Stimulated activated naive CD8-positive, alpha-beta T cell treated with anti-CD3 and anti-CD28 coated beads, Interleukin-15, Interleukin-2, amounts not matched to agents 100 U/mL and 50 U/mL, for 24 hours (primary cell): ENCODE measurements around the gene RTN4RL1.

ENCODE experiments used
- ATAC-seq: fragments of 150-1000 bp; cut with Tn5 transposase; one replicate; pipeline ENCODE4 v1.10.0; 2021
- DNase-seq: peaks from one replicate; pipeline ENCODE4 v3.0.0; 2021

Gene RTN4RL1

GRCh38 chr17:1947743-1948516 lies 77.2 kb downstream of the RTN4RL1 start:
- no peak for DNase-seq
- ATAC-seq, result no peak

- DNase-seq (no peak), ATAC-seq (no peak)
Measured at GRCh38 chr17:1947229-1947742, 77.8 kb downstream of the RTN4RL1 start.

GRCh38 chr17:1946021-1946932 lies 78.9 kb downstream of the RTN4RL1 start:
- ATAC-seq (no peak), DNase-seq (no peak)

GRCh38 chr17:1945621-1946020 lies 79.5 kb downstream of the RTN4RL1 start:
- ATAC-seq, result no peak
- no peak for DNase-seq

GRCh38 chr17:1943436-1943831 lies 81.7 kb downstream of the RTN4RL1 start:
- no peak for DNase-seq

GRCh38 chr17:1942666-1943435 lies 82.3 kb downstream of the RTN4RL1 start:
- no peak for ATAC-seq
- no peak for DNase-seq

More at GRCh38 chr17:1943436-1943831, 81.7 kb downstream of the RTN4RL1 start:
- ATAC-seq, result no peak

GRCh38 chr17:1942066-1942365 lies 83.1 kb downstream of the RTN4RL1 start:
- ATAC-seq, result no peak
- no peak for DNase-seq

- no peak for ATAC-seq
Measured at GRCh38 chr17:1941272-1942065, 83.7 kb downstream of the RTN4RL1 start.

GRCh38 chr17:1940810-1941185 lies 84.3 kb downstream of the RTN4RL1 start:
- ATAC-seq, result no peak
- DNase-seq, result no peak

More at GRCh38 chr17:1941272-1942065, 83.7 kb downstream of the RTN4RL1 start:
- no peak for DNase-seq

- DNase-seq (no peak), ATAC-seq (no peak)
Measured at GRCh38 chr17:1939981-1940809, 84.9 kb downstream of the RTN4RL1 start.

- ATAC-seq (no peak), DNase-seq (no peak)
Measured at GRCh38 chr17:1937461-1937860, 87.7 kb downstream of the RTN4RL1 start.

- ATAC-seq (no peak), DNase-seq (no peak)
Measured at GRCh38 chr17:1936766-1937165, 88.4 kb downstream of the RTN4RL1 start.

GRCh38 chr17:1934901-1935300 lies 90.2 kb downstream of the RTN4RL1 start:
- ATAC-seq (no peak), DNase-seq (no peak)

GRCh38 chr17:1933875-1934715 lies 91.0 kb downstream of the RTN4RL1 start:
- ATAC-seq, result no peak
- DNase-seq, result no peak

GRCh38 chr17:1931844-1932579 lies 93.1 kb downstream of the RTN4RL1 start:
- ATAC-seq, result no peak
- no peak for DNase-seq

- DNase-seq (no peak), ATAC-seq (no peak)
Measured at GRCh38 chr17:1930337-1930645, 94.8 kb downstream of the RTN4RL1 start.

- DNase-seq, result no peak
- no peak for ATAC-seq
Measured at GRCh38 chr17:1928976-1929375, 96.2 kb downstream of the RTN4RL1 start.

GRCh38 chr17:1920948-1921351 lies 104.2 kb downstream of the RTN4RL1 start:
- no peak for DNase-seq
- no peak for ATAC-seq

- DNase-seq, result no peak
- ATAC-seq, result no peak
Measured at GRCh38 chr17:1919201-1919600, 105.9 kb downstream of the RTN4RL1 start.
